CD4-positive, alpha-beta T cell treated with Interferon gamma for 1 hour (primary cell): ENCODE results near the gene DNAAF5.

ENCODE experiments used
- DNase-seq: peaks from one replicate; pipeline ENCODE4 v3.0.0-alpha.2; 2020

Gene DNAAF5

DNA sequence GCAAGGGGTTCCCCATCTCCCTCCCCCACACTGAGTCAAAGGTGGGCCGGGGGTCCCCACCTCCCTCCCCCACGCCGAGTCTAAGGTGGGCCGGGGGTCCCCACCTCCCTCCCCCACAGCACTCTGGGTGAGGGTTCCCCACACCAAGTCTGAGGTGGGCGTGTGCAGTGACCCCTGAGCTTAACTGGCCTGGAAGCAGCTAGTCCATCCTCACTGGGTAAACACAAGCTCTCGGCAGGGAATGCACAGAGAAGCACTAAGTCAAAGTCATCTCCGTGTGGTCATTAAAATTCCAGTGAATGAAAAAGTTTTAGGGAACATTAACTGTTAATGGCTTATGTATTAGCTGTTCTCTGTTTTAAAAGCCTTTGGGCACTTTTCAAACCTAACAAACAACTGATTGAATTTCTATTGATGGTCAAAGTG lies 44.3 kb downstream of the DNAAF5 start:
- no peak for DNase-seq

GRCh38 chr7:771234-772004 lies 44.9 kb downstream of the DNAAF5 start:
- DNase-seq: no peak

- DNase-seq: no peak
These were observed 45.5 kb downstream of the DNAAF5 start for GRCh38 chr7:772005-772294.

DNA sequence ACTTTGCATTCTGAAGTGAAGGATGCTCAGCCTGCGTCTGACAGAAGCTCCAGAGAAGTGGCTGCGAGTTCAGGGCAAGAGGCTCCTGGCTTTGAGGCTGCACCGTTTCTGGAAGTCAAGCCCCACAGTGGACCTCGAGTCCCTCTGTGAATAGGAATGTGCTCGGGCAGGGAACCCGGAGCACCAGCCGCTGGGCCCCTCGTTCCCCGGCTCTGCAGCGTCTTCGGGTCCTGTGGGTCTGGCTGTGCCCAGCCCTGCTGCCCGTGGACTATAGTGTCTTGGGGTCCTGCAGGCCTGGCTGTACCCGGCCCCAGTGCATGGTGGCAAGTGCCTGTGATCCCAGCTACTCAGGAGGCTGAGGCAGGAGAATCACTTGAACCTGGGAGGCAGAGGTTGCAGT lies 45.9 kb downstream of the DNAAF5 start:
- no peak for DNase-seq

GRCh38 chr7:772861-773621 lies 46.5 kb downstream of the DNAAF5 start:
- no peak for DNase-seq

- no peak for DNase-seq
These were observed 47.1 kb downstream of the DNAAF5 start for GRCh38 chr7:773622-773915.

- DNase-seq: peak; percentile 40
These were observed 47.9 kb downstream of the DNAAF5 start for GRCh38 chr7:774161-775109.

GRCh38 chr7:776381-776780 lies 49.9 kb downstream of the DNAAF5 start:
- no peak for DNase-seq

- DNase-seq: no peak
These were observed 50.7 kb downstream of the DNAAF5 start for GRCh38 chr7:776992-777727.

DNA sequence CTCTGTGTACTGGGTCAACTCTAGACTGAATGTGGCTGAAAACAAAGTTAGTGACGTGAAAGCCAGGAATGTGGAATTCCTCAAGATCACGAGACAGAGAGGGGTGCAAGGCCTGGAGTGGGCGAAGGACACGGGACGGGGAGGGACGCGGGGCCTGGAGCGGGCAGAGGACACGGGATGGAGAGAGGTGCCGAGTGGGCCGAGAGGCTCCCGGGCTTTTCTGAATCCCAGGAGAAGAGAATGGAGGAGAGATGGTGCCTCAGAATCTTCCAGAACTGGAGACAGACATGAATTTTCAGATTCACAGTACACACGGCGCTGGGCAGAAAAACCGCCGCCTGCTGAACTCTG lies 51.2 kb downstream of the DNAAF5 start:
- no peak for DNase-seq

GRCh38 chr7:778271-778967 lies 51.9 kb downstream of the DNAAF5 start:
- DNase-seq: no peak

DNA sequence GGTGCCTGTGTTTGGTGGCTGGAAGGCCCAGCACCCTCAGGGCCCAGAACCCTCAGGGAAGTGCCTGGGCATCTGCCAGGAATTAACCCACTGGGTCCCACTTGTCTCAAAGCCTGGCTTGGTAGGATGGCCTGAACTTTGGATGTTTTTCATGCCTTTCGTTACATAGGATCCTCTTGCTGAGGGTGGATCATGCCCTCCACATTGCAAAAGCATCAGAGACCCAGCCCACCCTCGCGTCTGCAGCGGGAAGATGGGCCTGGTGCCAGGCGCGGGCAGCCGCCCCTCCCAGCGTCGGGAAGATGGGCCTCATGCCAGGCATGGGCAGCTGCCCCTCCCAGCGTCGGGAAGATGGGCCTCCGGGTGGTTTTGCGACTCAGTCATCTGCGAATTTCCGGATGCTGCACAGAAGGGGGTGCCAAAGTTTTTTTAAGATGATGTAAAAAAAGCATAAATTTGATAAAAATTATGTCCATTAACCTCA lies 52.5 kb downstream of the DNAAF5 start:
- DNase-seq: no peak

GRCh38 chr7:779480-779879 lies 53.0 kb downstream of the DNAAF5 start:
- DNase-seq: no peak

- no peak for DNase-seq
These were observed 53.6 kb downstream of the DNAAF5 start for GRCh38 chr7:780081-780480.

DNA sequence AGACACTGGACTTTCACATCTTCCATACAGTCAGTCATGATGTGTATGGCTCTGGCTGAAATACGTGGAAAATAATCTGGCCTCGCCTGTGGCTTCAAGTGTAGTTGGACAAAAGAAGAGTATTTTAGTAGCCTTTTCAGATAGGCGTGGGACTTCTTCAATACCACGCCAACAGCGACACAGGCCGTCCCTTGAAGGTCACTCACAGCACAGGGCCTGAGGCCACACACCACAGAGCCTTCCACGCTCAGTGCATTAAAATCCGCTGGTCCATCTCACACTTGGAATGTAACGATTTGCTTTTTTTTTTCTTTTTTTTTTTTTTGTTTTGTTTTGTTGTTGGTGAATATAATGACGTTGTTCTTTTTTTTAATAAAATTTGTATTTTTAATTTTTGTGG lies 54.0 kb downstream of the DNAAF5 start:
- DNase-seq: no peak

GRCh38 chr7:781186-781849 lies 54.8 kb downstream of the DNAAF5 start:
- no peak for DNase-seq

DNA sequence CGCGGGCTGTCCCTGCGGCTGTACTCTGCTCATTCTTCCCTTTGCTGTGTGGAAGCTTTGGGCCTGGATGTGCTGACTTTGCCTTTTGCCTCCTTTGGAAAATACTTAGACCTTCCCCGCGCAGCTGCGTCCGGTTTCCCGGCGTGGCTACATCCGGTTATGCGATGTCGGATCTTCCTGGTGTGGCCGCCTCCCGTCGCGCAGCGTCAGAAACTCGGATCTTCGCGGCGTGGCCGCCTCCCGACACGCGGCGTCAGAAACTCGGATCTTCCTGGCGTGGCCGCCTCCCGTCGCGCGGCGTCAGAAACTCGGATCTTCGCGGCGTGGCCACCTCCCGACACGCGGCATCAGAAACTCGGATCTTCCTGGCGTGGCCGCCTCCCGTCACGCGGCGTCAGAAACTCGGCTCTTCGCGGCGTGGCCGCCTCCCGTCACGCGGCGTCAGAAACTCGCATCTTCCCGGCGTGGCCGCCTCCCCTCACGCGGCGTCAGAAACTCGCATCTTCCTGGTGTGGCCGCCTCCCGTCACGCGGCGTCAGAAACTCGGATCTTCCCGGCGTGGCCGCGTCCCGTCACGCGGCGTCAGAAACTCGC lies 55.5 kb downstream of the DNAAF5 start:
- no peak for DNase-seq

DNA sequence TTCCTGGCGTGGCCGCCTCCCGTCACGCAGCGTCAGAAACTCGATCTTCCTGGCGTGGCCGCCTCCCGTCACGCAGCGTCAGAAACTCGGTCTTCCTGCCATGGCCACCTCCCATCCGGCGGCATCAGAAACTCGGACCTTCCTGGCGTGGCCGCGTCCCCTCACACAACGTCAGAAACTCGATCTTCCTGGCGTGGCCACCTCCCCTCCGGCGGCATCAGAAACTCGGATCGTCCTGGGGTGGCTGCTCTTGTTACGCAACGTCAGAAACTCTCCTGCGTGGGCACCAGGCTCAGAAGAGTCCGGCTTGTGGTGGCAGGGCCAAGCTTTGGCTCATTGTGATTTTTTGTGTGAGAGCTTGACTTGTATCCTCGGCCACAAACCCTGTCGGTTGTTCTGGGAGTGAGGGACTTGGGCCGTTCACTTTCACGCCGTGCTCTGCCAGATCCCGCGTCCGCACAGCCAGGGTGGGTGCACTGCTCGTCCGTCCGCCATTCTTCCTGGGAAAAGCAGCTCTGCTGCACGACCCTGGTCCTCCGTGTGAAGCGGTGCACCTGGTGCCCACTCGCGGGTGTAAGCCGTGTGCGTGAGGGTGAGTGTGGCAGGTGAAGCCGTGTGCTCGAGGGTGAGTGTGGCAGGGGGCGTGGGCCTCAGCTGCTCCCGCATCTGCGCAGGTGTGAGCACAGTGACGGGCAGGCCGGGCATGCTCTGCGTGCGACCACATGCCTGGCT lies 56.4 kb downstream of the DNAAF5 start:
- no peak for DNase-seq

- no peak for DNase-seq
These were observed 57.3 kb downstream of the DNAAF5 start for GRCh38 chr7:783556-784490.
